ENCODE measurements around the gene OR10H4. TPM values are rescaled to one million over a fixed set of nuclear protein-coding genes. Genes with fewer than 3 reads are reported as not detected.
"Not testable (repeated sequence)": the region's sequence is repeated elsewhere in the genome, so short reads cannot be mapped to it uniquely, and the experiment has no call there.

Gene OR10H4, protein sequence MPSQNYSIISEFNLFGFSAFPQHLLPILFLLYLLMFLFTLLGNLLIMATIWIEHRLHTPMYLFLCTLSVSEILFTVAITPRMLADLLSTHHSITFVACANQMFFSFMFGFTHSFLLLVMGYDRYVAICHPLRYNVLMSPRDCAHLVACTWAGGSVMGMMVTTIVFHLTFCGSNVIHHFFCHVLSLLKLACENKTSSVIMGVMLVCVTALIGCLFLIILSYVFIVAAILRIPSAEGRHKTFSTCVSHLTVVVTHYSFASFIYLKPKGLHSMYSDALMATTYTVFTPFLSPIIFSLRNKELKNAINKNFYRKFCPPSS
- total RNA-seq (not detected), polyA plus RNA-seq (not detected), total RNA-seq (0 reads per million in 6 experiments)

DNA sequence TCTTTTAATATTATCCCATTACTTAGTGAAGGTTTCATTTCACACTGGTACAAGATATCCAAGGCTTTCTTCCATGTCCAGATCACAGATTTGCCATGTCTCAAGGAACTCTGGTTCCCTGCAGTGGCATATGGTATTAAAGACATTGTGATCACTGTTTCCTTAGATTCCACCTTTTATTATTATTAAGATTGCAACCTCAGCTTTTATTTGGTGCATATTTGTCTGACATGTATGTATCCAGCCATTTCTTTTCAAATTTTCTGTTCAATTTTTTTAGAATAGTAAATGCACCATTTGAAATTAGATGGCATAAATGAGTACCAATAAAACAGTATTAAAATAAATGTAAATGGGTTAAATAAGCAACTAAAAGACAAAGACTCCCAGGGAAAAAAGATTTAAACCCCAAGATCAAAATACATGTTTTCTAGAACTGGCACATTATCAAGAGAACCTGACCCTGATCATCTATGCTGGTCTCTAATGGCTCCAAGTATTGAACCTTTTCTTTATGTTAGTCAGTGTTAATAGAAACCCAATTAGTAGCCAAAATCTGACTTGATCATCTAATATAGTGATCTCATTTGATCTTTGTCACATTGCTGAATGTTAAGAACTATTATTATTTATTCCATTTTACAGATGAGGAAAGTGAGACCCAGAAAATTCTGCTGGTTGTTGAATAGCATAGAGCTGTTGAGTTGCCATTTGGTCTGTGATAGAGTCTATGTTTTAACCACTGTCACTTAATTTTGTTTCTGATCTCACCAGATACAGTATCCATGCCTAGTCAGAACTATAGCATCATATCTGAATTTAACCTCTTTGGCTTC, at the start of gene OR10H4:
OR10H4 (plus strand) TSS at position 786 of the 836 bp plus-strand sequence; CDS start at position 786, 0 bp downstream.
- Mint-ChIP-seq H3K4me3 (no peak within 1 kb of the TSS), H3K9me3 (peaks cover 0 to 32% (median 16%) of the 10 kb centered on the region in 9 donors), H3K36me3 (peaks cover 9 to 17% (median 11%) of the 10 kb centered on the region in 3 donors), H3K4me1 (no peaks in the 10 kb centered on the region), H3K27me3 (peaks cover 23 to 58% (median 44%) of the 10 kb centered on the region in 5 donors), H3K27ac (no peak within 1 kb of the TSS)
- ATAC-seq (no peak), DNase-seq (no peak)
- POLR2A ChIA-PET: no interaction called here

DNA sequence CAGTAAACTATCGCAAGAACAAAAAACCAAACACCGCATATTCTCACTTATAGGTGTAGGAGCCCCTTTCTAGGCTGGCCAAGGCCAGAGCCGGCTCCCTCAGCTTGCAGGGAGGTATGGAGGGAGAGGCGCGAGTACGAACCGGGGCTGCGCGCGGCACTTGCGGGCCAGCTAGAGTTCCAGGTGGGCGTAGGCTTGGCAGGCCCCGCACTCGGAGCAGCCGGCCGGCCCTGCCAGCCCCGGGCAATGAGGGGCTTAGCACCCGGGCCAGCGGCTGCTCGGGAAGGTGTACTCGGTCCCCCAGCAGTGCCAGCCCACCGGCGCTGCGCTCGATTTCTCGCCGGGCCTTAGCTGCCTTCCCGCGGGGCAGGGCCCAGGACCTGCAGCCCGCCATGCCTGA, 49.2 kb upstream of the OR10H4 start:
- Mint-ChIP-seq H3K9me3 (peaks cover 0 to 12% (median 0%) of the 10 kb centered on the region in 9 donors), H3K4me1 (peaks cover 2 to 11% (median 9%) of the 10 kb centered on the region in 4 donors), H3K27me3 (peaks cover 11 to 45% (median 32%) of the 10 kb centered on the region in 5 donors), H3K4me3 (peak overlapping the region; percentile 31 to 96 (median 66))
- ATAC-seq, H3K36me3 Mint-ChIP-seq, H3K27ac Mint-ChIP-seq, DNase-seq, POLR2A ChIA-PET: not testable (repeated sequence)

DNA sequence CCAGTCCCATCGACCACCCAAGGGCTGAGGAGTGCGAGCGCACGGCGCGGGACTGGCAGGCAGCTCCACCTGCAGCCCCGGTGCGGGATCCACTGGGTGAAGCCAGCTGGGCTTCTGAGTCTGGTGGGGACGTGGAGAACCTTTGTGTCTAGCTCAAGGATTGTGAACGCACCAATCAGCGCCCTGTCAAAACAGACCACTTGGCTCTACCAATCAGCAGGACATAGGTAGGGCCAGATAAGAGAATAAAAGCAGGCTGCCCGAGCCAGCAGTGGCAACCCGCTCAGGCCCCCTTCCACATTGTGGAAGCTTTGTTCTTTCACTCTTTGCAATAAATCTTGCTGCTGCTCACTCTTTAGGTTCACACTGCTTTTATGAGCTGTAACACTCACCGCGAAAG, 48.8 kb upstream of the OR10H4 start:
- H3K9me3 Mint-ChIP-seq: peaks cover 0 to 17% (median 0%) of the 10 kb centered on the region in 9 donors
- H3K4me3 Mint-ChIP-seq: peak overlapping the region; percentile 76 to 98 (median 90)
- DNase-seq: peak in 3 of 10 donors; percentile 11 to 19 (median 17)
- peaks cover 2 to 11% (median 9%) of the 10 kb centered on the region in 4 donors for H3K4me1 Mint-ChIP-seq
- peak overlapping the region in 4 of 10 donors; percentile 19 to 81 (median 32) for H3K27ac Mint-ChIP-seq
- peaks cover 14 to 44% (median 29%) of the 10 kb centered on the region in 5 donors for H3K27me3 Mint-ChIP-seq
- ATAC-seq, POLR2A ChIA-PET, H3K36me3 Mint-ChIP-seq: not testable (repeated sequence)

DNA sequence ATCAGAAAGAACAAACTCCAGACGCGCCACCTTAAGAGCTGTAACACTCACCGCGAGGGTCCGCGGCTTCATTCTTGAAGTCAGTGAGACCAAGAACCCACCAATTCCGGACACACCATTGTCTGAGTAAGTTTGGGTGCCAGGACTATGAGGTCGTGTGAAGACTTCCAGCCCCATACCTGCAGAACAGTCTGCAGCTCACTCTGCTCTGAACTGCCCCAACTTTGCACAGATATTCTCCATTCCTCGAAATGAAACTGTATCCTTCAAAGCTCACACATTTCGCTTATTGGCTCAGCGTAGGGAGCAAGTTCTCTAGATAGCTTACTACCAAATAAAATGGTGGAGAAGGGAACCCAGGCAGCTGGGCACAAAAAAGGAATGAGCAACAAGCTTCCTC, 48.3 kb upstream of the OR10H4 start:
- H3K4me1 Mint-ChIP-seq: peaks cover 2 to 11% (median 9%) of the 10 kb centered on the region in 4 donors
- H3K27me3 Mint-ChIP-seq: peaks cover 13 to 44% (median 26%) of the 10 kb centered on the region in 5 donors
- H3K27ac Mint-ChIP-seq: peak overlapping the region in 4 of 10 donors; percentile 19 to 81 (median 32)
- no peaks in the 10 kb centered on the region for H3K36me3 Mint-ChIP-seq
- DNase-seq (no peak), ATAC-seq (peak; percentile 57 to 72)
- H3K9me3 Mint-ChIP-seq: peaks cover 0 to 20% (median 0%) of the 10 kb centered on the region in 9 donors
- POLR2A ChIA-PET: no interaction called here
- H3K4me3 Mint-ChIP-seq: peak overlapping the region; percentile 76 to 98 (median 90)

DNA sequence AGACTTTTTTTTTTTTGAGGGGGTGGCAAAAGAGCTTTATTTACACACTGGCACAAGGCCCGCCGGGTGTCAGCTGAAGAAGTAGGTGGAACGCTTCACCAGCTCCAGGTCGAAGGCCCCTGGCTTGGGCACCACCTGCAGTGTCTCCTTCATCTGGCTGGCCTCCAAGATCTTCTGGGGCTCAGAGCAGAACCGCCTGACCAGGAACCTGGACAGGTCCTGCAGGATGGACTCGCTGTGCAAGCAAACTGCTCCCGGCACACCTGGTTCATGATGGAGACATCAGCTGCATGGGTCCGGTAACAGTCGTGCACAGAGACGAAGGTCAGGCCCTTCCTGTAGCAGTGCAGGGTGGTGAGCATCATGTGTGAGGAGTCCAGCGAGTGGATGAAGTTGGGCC, 46.6 kb upstream of the OR10H4 start:
- no peak overlapping the region for H3K27ac Mint-ChIP-seq
- no peak for ATAC-seq
- peaks cover 0 to under 1% (median 0%) of the 10 kb centered on the region in 3 donors for H3K36me3 Mint-ChIP-seq

DNA sequence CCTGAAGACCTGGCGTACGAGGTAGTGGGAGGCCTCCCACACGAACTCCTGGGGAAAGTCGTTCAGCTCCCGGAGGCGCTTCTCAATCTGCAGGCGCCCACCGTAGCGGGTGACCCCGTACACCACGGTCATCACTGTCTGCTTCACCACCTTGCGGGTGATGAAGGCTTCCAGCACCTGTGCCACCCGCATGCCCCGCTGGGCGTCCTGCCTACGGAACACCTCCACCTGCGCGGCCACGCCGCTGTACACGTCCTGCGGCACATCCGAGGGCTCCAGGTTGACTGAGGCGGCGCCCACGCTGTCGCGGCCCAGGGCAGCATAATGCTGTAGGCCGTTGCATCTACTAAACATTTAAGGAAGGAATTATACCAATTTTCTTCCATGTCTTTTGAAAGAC, 45.9 kb upstream of the OR10H4 start:
- POLR2A ChIA-PET, H3K36me3 Mint-ChIP-seq, DNase-seq, H3K27ac Mint-ChIP-seq, H3K4me3 Mint-ChIP-seq, ATAC-seq: not testable (repeated sequence)
- Mint-ChIP-seq H3K9me3 (peaks cover 0 to 20% (median 3%) of the 10 kb centered on the region in 9 donors), H3K4me1 (peaks cover 0 to 11% (median 9%) of the 10 kb centered on the region in 4 donors), H3K27me3 (peaks cover 3 to 52% (median 24%) of the 10 kb centered on the region in 5 donors)

More for the DNA sequence above, 46.6 kb upstream of the OR10H4 start:
- Mint-ChIP-seq H3K4me3 (no peak overlapping the region), H3K27me3 (peaks cover under 1 to 47% (median 21%) of the 10 kb centered on the region in 5 donors), H3K4me1 (peaks cover 0 to 11% (median 9%) of the 10 kb centered on the region in 4 donors), H3K9me3 (peaks cover 0 to 20% (median 0%) of the 10 kb centered on the region in 9 donors)
- POLR2A ChIA-PET: interaction anchor here (0.6 kb wide), 1 partner anchor 1163 kb away, joined by 3 read pairs; no protein-coding TSS in a partner anchor
- no peak for DNase-seq

DNA sequence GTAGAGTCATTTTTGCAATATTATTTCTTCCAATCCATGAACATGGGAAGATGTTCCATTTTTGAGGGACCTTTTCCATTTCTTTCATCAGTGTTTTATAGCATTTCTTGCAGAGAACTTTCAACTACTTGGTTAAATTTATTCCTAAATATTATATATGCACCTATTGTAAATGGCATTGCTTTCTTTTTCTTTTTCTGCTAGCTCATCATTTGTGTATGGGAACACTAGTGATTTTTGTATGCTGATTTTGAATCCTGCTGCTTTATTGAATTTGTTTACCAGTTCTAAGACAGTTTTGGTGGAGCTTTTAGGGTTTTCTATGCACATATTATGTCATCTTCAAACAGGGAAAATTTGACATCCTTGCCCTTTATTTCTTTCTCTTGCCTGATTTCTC, 43.8 kb upstream of the OR10H4 start:
- Mint-ChIP-seq H3K36me3 (peaks cover 0 to 4% (median 0%) of the 10 kb centered on the region in 3 donors), H3K4me3 (no peak overlapping the region), H3K27me3 (peaks cover 3 to 60% (median 31%) of the 10 kb centered on the region in 5 donors), H3K27ac (no peak overlapping the region), H3K4me1 (peaks cover 0 to 11% (median 8%) of the 10 kb centered on the region in 4 donors), H3K9me3 (peaks cover 0 to 20% (median 3%) of the 10 kb centered on the region in 9 donors)
- ATAC-seq: no peak
- POLR2A ChIA-PET: no interaction called here
- DNase-seq: no peak

DNA sequence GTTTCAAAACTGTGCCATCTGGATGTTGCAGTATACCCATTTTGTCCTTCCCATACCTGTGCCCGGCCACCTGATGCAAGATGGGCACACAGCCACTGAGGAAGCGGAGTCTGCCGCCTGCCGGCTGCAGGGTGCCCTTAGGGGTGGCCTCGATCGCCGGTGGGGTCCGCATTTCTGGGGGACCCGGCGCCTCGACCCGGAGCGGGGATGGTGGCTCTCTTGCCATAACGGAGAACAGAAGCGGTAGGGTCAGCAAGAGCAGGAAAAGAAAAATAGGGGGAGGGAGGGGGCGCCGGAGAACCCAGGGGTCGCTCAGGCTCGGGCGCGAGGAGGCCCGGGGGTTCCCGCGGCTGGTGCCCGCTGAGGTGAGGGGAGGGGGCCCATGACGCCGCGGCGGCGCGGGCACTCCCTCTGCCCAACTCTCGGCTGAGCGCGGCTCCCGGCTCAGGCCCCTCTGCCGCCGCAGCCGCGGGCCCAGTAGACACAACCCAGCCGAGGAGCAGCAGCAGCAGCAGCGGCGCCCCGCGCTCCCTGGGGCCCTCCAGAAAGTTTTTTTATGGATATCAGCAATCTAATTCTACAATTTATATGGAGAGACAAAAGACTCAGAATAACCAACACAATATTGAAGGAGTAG, 37.1 kb upstream of the OR10H4 start:
- H3K4me3 Mint-ChIP-seq: peak overlapping the region in 5 of 10 donors; percentile 39 to 73 (median 55)

DNA sequence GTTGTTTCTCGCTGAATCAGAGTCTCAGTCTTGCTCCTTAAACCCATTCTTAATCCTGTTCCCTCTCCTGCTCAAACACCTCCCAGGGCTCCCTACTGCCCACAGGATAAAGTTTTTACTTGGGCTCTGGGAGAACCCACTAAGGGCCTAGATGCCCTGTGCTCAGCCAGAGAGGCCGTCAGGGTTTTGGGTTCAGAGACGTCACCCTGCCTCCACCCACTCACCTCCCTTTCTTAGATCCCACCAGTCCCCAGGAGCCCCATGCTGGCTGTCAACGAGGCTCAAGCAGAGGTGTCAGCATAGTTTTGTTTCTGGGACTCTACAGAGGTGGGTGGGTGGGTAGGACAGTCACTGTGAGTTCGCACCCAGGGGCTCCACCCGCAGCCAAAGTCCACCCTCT, 35.4 kb upstream of the OR10H4 start:
- peaks cover 0 to 12% (median 4%) of the 10 kb centered on the region in 4 donors for H3K4me1 Mint-ChIP-seq
- peaks cover 47 to 74% (median 63%) of the 10 kb centered on the region in 5 donors for H3K27me3 Mint-ChIP-seq
- H3K4me3 Mint-ChIP-seq: no peak overlapping the region
- peaks cover 5 to 11% (median 9%) of the 10 kb centered on the region in 3 donors for H3K36me3 Mint-ChIP-seq
- POLR2A ChIA-PET: interaction anchor here (0.6 kb wide), 1 partner anchor 93 kb away, joined by 3 read pairs; no protein-coding TSS in a partner anchor
- ATAC-seq: no peak
- no peak for DNase-seq
- no peak overlapping the region for H3K27ac Mint-ChIP-seq
- H3K9me3 Mint-ChIP-seq: peaks cover 0 to 16% (median 11%) of the 10 kb centered on the region in 9 donors

More for the DNA sequence above, 37.1 kb upstream of the OR10H4 start:
- Mint-ChIP-seq H3K4me1 (peaks cover 0 to 12% (median 4%) of the 10 kb centered on the region in 4 donors), H3K27ac (no peak overlapping the region), H3K27me3 (peaks cover 42 to 71% (median 60%) of the 10 kb centered on the region in 5 donors), H3K36me3 (peaks cover 5 to 13% (median 11%) of the 10 kb centered on the region in 3 donors), H3K9me3 (peaks cover 2 to 18% (median 11%) of the 10 kb centered on the region in 9 donors)
- ATAC-seq: peak in 1 of 2 donors; percentile 39
- POLR2A ChIA-PET: interaction anchor here (0.6 kb wide), 1 partner anchor 264 kb away, joined by 3 read pairs; no protein-coding TSS in a partner anchor
- no peak for DNase-seq

DNA sequence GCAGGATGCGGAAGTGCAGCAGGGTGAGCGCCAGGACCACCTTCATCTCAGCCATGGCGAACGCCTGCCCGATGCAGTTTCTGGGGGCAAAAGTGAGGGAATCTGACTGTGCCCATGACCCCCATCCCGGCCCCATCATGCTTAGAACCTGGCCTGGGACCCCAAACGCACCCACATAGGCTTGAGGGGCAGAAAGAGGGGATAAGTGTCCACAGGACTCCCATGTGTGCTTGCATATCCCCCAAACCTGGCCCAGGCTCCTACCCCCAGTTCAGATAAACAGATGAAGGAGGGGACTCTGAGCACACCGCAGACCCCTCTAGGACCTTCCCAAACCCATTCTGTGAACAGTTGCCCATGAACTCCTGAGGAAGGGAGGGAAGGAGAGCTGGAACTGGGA, 35.0 kb upstream of the OR10H4 start:
- H3K9me3 Mint-ChIP-seq: peaks cover 0 to 16% (median 11%) of the 10 kb centered on the region in 9 donors
- peaks cover 0 to 12% (median 4%) of the 10 kb centered on the region in 4 donors for H3K4me1 Mint-ChIP-seq
- H3K27ac Mint-ChIP-seq: no peak overlapping the region
- DNase-seq: no peak
- ATAC-seq: no peak
- no peak overlapping the region for H3K4me3 Mint-ChIP-seq
- peaks cover 5 to 11% (median 9%) of the 10 kb centered on the region in 3 donors for H3K36me3 Mint-ChIP-seq
- POLR2A ChIA-PET: interaction anchor here (0.6 kb wide), 1 partner anchor 92 kb away, joined by 3 read pairs; no protein-coding TSS in a partner anchor
- H3K27me3 Mint-ChIP-seq: peaks cover 47 to 74% (median 59%) of the 10 kb centered on the region in 5 donors

DNA sequence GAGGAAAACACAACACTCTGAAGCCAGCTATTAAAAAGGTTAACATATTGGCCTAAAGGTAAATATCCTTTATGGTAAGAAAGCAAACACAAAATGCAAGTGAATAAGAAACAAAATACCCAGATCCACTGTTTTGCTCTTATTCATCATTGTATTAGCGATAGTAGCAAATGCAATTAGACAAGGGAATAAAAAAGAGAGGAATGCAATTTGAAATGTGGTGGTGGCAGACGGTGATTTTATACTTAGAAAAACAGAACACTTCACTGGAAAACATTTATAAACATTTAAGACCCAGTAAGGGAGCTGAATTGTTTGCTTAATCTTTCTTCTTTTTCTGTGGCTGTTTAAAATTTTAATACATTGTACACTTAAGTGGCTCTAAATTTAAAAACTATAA, 33.7 kb upstream of the OR10H4 start:
- DNase-seq: no peak
- no peak overlapping the region for H3K27ac Mint-ChIP-seq
- POLR2A ChIA-PET: no interaction called here
- peaks cover 5 to 11% (median 9%) of the 10 kb centered on the region in 3 donors for H3K36me3 Mint-ChIP-seq
- H3K4me3 Mint-ChIP-seq: no peak overlapping the region
- ATAC-seq: no peak
- peaks cover 0 to 12% (median 4%) of the 10 kb centered on the region in 4 donors for H3K4me1 Mint-ChIP-seq
- peaks cover 0 to 16% (median 11%) of the 10 kb centered on the region in 9 donors for H3K9me3 Mint-ChIP-seq
- peaks cover 46 to 74% (median 55%) of the 10 kb centered on the region in 5 donors for H3K27me3 Mint-ChIP-seq

Measured in naive thymus-derived CD8-positive, alpha-beta T cell (primary cell).